ENCODE data around the gene MT1F. TPM values are rescaled to one million over a fixed set of nuclear protein-coding genes. Genes with fewer than 3 reads are reported as not detected.
A peak's percentile ranks its signal among the peaks of the same experiment; 100 is the strongest.

The MT1F gene
- total RNA-seq, 1 experiment from 2014 or later: 2.6 TPM

GRCh38 chr16:56679078-56679730 lies 21.4 kb downstream of the MT1F start:
- no peak for DNase-seq
- Mint-ChIP-seq H3K27ac (ENCODE audit: unreplicated experiment) (no peak overlapping the region), H3K4me1 (ENCODE audit: low read depth, unreplicated experiment) (peaks cover 15% of the 10 kb centered on the region), H3K9me3 (ENCODE audit: low read depth, unreplicated experiment) (no peaks in the 10 kb centered on the region), H3K27me3 (ENCODE audit: unreplicated experiment) (peaks cover 38% of the 10 kb centered on the region), H3K36me3 (ENCODE audit: insufficient read depth, unreplicated experiment) (peaks cover 18% of the 10 kb centered on the region), H3K4me3 (ENCODE audit: low read depth, unreplicated experiment) (no peak overlapping the region)
- no peak for TF ChIP-seq CTCF (IDR thresholded peaks at IDR 0.05; ENCODE audit: unreplicated experiment)
- intact Hi-C loops (cut with micrococcal nuclease; ENCODE audit: unreplicated experiment): no loop called here
- CTCF ChIA-PET: interaction anchor here (0.5 to 1.3 kb wide), 3 partner anchors 17 to 52 kb away, joined by 5 read pairs; no protein-coding TSS in a partner anchor
- BruUV-seq (replicated peaks): no TSS peak

GRCh38 chr16:56679818-56680217 lies 22.1 kb downstream of the MT1F start:
- Mint-ChIP-seq H3K36me3 (ENCODE audit: insufficient read depth, unreplicated experiment) (peaks cover 18% of the 10 kb centered on the region), H3K4me1 (ENCODE audit: low read depth, unreplicated experiment) (peaks cover 15% of the 10 kb centered on the region), H3K9me3 (ENCODE audit: low read depth, unreplicated experiment) (no peaks in the 10 kb centered on the region), H3K27me3 (ENCODE audit: unreplicated experiment) (peaks cover 38% of the 10 kb centered on the region), H3K4me3 (ENCODE audit: low read depth, unreplicated experiment) (no peak overlapping the region), H3K27ac (ENCODE audit: unreplicated experiment) (no peak overlapping the region)
- intact Hi-C loops (cut with micrococcal nuclease; ENCODE audit: unreplicated experiment): no loop called here
- TF ChIP-seq CTCF (IDR thresholded peaks at IDR 0.05; ENCODE audit: unreplicated experiment): no peak
- CTCF ChIA-PET: interaction anchor here (0.5 to 1.3 kb wide), 3 partner anchors 18 to 52 kb away, joined by 5 read pairs; no protein-coding TSS in a partner anchor
- peak; percentile 44 for DNase-seq
- BruUV-seq (replicated peaks): no TSS peak

GRCh38 chr16:56681939-56682702 lies 24.4 kb downstream of the MT1F start, which contains the start of gene MT1X:
TSS of gene MT1X (plus strand) at chr16:56682470. CDS start at chr16:56682541, 71 bp downstream.
- no peak for TF ChIP-seq CTCF (IDR thresholded peaks at IDR 0.05; ENCODE audit: unreplicated experiment)
- no TSS peak for BruUV-seq (replicated peaks)
- DNase-seq: peak; percentile 82
- H3K4me1 Mint-ChIP-seq (ENCODE audit: low read depth, unreplicated experiment): peaks cover 15% of the 10 kb centered on the region
- H3K36me3 Mint-ChIP-seq (ENCODE audit: insufficient read depth, unreplicated experiment): peaks cover 18% of the 10 kb centered on the region
- CTCF ChIA-PET: no interaction called here
- peak within 1 kb of the TSS; percentile 64 for H3K27ac Mint-ChIP-seq (ENCODE audit: unreplicated experiment)
- H3K4me3 Mint-ChIP-seq (ENCODE audit: low read depth, unreplicated experiment): peak within 1 kb of the TSS; percentile 88
- intact Hi-C loops (cut with micrococcal nuclease; ENCODE audit: unreplicated experiment): no loop called here
- peaks cover 18% of the 10 kb centered on the region for H3K27me3 Mint-ChIP-seq (ENCODE audit: unreplicated experiment)
- H3K9me3 Mint-ChIP-seq (ENCODE audit: low read depth, unreplicated experiment): no peaks in the 10 kb centered on the region

GRCh38 chr16:56682703-56683397 lies 25.1 kb downstream of the MT1F start:
- H3K36me3 Mint-ChIP-seq (ENCODE audit: insufficient read depth, unreplicated experiment): peaks cover 18% of the 10 kb centered on the region
- H3K27me3 Mint-ChIP-seq (ENCODE audit: unreplicated experiment): peaks cover 13% of the 10 kb centered on the region
- intact Hi-C loops (cut with micrococcal nuclease; ENCODE audit: unreplicated experiment): no loop called here
- H3K9me3 Mint-ChIP-seq (ENCODE audit: low read depth, unreplicated experiment): no peaks in the 10 kb centered on the region
- TSS peak; percentile 88 for BruUV-seq (replicated peaks)
- H3K27ac Mint-ChIP-seq (ENCODE audit: unreplicated experiment): peak overlapping the region; percentile 64
- peak overlapping the region; percentile 88 for H3K4me3 Mint-ChIP-seq (ENCODE audit: low read depth, unreplicated experiment)
- TF ChIP-seq CTCF (IDR thresholded peaks at IDR 0.05; ENCODE audit: unreplicated experiment): no peak
- CTCF ChIA-PET: no interaction called here
- H3K4me1 Mint-ChIP-seq (ENCODE audit: low read depth, unreplicated experiment): peaks cover 15% of the 10 kb centered on the region
- DNase-seq: no peak
